Kidney (tissue), 22 donors: ENCODE measurements around the gene PSMD1. TPM values are rescaled to one million over a fixed set of nuclear protein-coding genes. Genes with fewer than 3 reads are reported as not detected.

Experiments used
- DNase-seq, 5 donors: peaks; one replicate each; pipeline ENCODE4 v3.0.0-alpha.2; 2013 to 2020
- FAIRE-seq: peaks from 2 replicates; lab custom pipeline; 2012; peaks lifted over from hg19 to GRCh38; lab: Jason Lieb, UNC
- H3K27ac ChIP-seq, 2 donors: one replicate each; pipeline ENCODE4 v1.7.0; 2013; ENCODE audit warnings: low read depth in 2 of 2, low read length in 2 of 2, inconsistent platforms in 1 of 2
- H3K27me3 ChIP-seq: one replicate; pipeline ENCODE4 v1.7.1; 2013; ENCODE audit warnings: low read length, inconsistent platforms; ENCODE audit not compliant: control insufficient read depth, insufficient read depth
- H3K36me3 ChIP-seq, 3 donors: one replicate each; pipeline versions ENCODE4 v1.7.0 to v1.7.1; 2013; ENCODE audit warnings: low read length in 3 of 3, control low read depth in 1 of 3, inconsistent platforms in 1 of 3; ENCODE audit not compliant: insufficient read depth in 3 of 3, control insufficient read depth in 2 of 3
- H3K4me1 ChIP-seq, 3 donors: one replicate each; pipeline versions ENCODE4 v1.7.0 to v1.7.1; 2013; ENCODE audit warnings: low read length in 3 of 3, inconsistent platforms in 1 of 3, low read depth in 1 of 3; ENCODE audit not compliant: control insufficient read depth in 2 of 3, insufficient read depth in 2 of 3
- H3K4me3 ChIP-seq, 3 donors: one replicate each; pipeline versions ENCODE4 v1.7.0 to v1.8.1; 2013; ENCODE audit warnings: low read length in 3 of 3, control low read depth in 1 of 3, inconsistent platforms in 1 of 3
- H3K9ac ChIP-seq, 3 donors: one replicate each; pipeline versions ENCODE4 v1.7.0 to v1.7.1; 2013; ENCODE audit warnings: low read length in 3 of 3, control low read depth in 1 of 3, inconsistent platforms in 1 of 3
- H3K9me3 ChIP-seq, 3 donors: one replicate each; pipeline versions ENCODE4 v1.7.0 to v1.7.1; 2013; ENCODE audit warnings: low read length in 3 of 3, control low read depth in 1 of 3, inconsistent platforms in 1 of 3; ENCODE audit not compliant: control insufficient read depth in 2 of 3, insufficient read depth in 1 of 3
- intact Hi-C: fragments of 100-400 bp; cut with DNase I; formaldehyde crosslinking; loops from one replicate; pipeline ENCODE4 v1.11.1; 2022
- long read RNA-seq, 10 donors: library from polyadenylated mRNA in 1 of 10; unstranded in 1 of 10; transcript quantifications; one replicate each; pipeline ENCODE4 v2.0.0 and lab custom pipeline, GENCODE V29; 2021 to 2026
- polyA plus RNA-seq: library from polyadenylated mRNA; stranded (reverse); fragments of 350-450 nt; fragmentation: Illumina TruSeq; extraction: RNeasy Lipid Tissue Mini Kit (QIAGEN cat#74804); gene quantifications from one replicate; pipeline ENCODE4 v1.2.3, GENCODE V29; 2014; ENCODE audit warnings: low read depth, low replicate concordance; ENCODE audit not compliant: insufficient read depth
- total RNA-seq: library from RNA; stranded (reverse); fragmentation: NEBNext Ultra II Directional; extraction: Animal tissue kit (Norgen Biotek cat#: 25700); gene quantifications from one replicate; pipeline ENCODE4 v1.2.1, GENCODE V29; 2021
- TF ChIP-seq, protein P1 (sequence below): IDR thresholded peaks from 3 replicates; pipeline ENCODE4 v1.5.1; 2012; ENCODE audit warnings: mild to moderate bottlenecking, moderate library complexity, borderline replicate concordance; ENCODE audit not compliant: insufficient read depth; ENCODE audit errors: extremely low read depth
- donor health status: control.
- donor health status: control.
- donor health status: control.
- donor health status: control.
- donor health status: control.
- donor health status: DM: yes; HTN: yes; CAD: no.
- donor health status: Normal renal cell carcinoma (clear cell type).

Gene PSMD1
- 75.6 TPM for total RNA-seq
- polyA plus RNA-seq = 95.4 TPM
- long read RNA-seq, donor 1, transcript PSMD1-212 (2 exons, 546 nt) = major isoform, 7 of 31 reads
- long read RNA-seq, donor 1, partial matches to known transcripts = 15 of 31 reads
- long read RNA-seq, donor 1, other reads (novel, unspliced or antisense) = 0 of 31 reads
- long read RNA-seq, donor 2, partial matches to known transcripts = 0 of 3 reads
- long read RNA-seq, donor 2, other reads (novel, unspliced or antisense) = 0 of 3 reads
- long read RNA-seq, donor 3, partial matches to known transcripts = 27 of 31 reads
- long read RNA-seq, donor 3, other reads (novel, unspliced or antisense) = 0 of 31 reads
- long read RNA-seq, donor 4, partial matches to known transcripts = 0 of 6 reads
- long read RNA-seq, donor 4, other reads (novel, unspliced or antisense) = 0 of 6 reads
- long read RNA-seq, donor 5 = 0 reads
- long read RNA-seq, donor 6, transcript PSMD1-212 (2 exons, 546 nt) = major isoform, 5 of 80 reads
- long read RNA-seq, donor 6, partial matches to known transcripts = 66 of 80 reads
- long read RNA-seq, donor 6, other reads (novel, unspliced or antisense) = 8 of 80 reads
- long read RNA-seq, donor 7, transcript PSMD1-201 (25 exons, 3,326 nt) = major isoform, 17 of 86 reads
- long read RNA-seq, donor 7, partial matches to known transcripts = 59 of 86 reads
- long read RNA-seq, donor 7, other reads (novel, unspliced or antisense) = 7 of 86 reads
- long read RNA-seq, donor 8, transcript PSMD1-212 (2 exons, 546 nt) = major isoform, 6 of 8 reads
- long read RNA-seq, donor 8, partial matches to known transcripts = 0 of 8 reads
- long read RNA-seq, donor 8, other reads (novel, unspliced or antisense) = 0 of 8 reads
- long read RNA-seq, donor 9, partial matches to known transcripts = 0 of 4 reads
- long read RNA-seq, donor 9, other reads (novel, unspliced or antisense) = 0 of 4 reads
- long read RNA-seq, donor 10, transcript PSMD1-212 (2 exons, 546 nt) = major isoform, 6 of 25 reads
- long read RNA-seq, donor 10, partial matches to known transcripts = 18 of 25 reads
- long read RNA-seq, donor 10, other reads (novel, unspliced or antisense) = 0 of 25 reads

DNA sequence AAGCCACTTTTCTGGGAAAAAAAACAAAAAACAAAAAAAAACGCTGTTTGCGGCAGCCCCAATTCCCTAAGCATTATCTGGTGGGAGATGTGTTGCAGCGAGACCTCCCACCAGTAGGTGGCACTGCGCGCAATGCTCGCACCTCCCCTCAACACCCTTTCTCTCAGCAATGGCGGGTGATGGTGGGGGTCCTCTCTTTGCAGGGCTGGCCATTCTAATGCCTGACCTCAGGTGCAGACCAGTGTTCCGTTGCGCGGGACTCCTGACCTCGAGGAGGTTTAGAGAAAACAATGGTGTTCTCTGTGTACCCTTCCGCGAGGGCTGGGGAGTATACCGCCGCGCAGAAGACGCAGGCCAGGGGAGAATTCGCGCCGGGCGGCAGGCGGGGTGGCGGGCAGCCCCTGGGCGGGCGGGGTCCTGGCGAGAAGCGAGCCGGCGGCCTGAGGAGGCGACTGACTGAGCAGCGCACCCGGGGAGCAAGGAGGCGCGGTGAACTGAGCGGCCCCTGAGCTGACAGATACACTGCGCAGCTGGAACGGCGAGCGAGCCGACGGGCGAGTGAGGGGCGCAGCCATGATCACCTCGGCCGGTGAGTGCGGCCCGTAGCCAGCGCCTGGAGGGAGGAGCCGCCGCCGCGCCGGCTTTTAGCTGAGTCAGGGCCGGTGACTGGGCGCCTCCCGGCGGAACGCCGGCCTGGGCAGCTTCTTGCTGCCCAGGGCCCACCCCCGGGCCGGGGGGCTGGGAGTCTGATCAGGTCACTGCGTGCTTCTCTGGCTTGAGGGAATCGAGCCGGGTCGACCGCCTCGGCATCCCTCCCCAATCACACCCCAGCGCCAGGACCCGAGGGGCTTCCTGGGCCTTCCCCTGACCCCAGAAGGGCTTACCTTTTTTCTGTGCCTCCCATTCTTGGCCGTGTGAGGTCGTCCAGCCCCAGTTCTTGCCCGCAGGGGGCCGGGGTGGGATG, at the start of gene PSMD1:
TSS of gene PSMD1 (plus strand) at position 415 of the 964 bp plus-strand sequence. CDS start at position 574, 159 bp downstream.
- no peaks in the 10 kb centered on the region for H3K9me3 ChIP-seq
- peak within 1 kb of the TSS; percentile 94 to 97 for H3K27ac ChIP-seq
- peaks cover 0 to 2% (median 0%) of the 10 kb centered on the region in 3 donors for H3K36me3 ChIP-seq
- TF ChIP-seq, protein P1, sequence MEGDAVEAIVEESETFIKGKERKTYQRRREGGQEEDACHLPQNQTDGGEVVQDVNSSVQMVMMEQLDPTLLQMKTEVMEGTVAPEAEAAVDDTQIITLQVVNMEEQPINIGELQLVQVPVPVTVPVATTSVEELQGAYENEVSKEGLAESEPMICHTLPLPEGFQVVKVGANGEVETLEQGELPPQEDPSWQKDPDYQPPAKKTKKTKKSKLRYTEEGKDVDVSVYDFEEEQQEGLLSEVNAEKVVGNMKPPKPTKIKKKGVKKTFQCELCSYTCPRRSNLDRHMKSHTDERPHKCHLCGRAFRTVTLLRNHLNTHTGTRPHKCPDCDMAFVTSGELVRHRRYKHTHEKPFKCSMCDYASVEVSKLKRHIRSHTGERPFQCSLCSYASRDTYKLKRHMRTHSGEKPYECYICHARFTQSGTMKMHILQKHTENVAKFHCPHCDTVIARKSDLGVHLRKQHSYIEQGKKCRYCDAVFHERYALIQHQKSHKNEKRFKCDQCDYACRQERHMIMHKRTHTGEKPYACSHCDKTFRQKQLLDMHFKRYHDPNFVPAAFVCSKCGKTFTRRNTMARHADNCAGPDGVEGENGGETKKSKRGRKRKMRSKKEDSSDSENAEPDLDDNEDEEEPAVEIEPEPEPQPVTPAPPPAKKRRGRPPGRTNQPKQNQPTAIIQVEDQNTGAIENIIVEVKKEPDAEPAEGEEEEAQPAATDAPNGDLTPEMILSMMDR = peak; percentile 93
- intact Hi-C loops = no loop called here
- no peaks in the 10 kb centered on the region for H3K27me3 ChIP-seq
- DNase-seq (peak; percentile 95 to 97 (median 95)), FAIRE-seq (peak; percentile 17)
- H3K9ac ChIP-seq = peak within 1 kb of the TSS; percentile 50 to 86 (median 79)
- peak within 1 kb of the TSS; percentile 60 to 82 (median 77) for H3K4me3 ChIP-seq
- H3K4me1 ChIP-seq = peaks cover 5 to 18% (median 12%) of the 10 kb centered on the region in 3 donors

DNA sequence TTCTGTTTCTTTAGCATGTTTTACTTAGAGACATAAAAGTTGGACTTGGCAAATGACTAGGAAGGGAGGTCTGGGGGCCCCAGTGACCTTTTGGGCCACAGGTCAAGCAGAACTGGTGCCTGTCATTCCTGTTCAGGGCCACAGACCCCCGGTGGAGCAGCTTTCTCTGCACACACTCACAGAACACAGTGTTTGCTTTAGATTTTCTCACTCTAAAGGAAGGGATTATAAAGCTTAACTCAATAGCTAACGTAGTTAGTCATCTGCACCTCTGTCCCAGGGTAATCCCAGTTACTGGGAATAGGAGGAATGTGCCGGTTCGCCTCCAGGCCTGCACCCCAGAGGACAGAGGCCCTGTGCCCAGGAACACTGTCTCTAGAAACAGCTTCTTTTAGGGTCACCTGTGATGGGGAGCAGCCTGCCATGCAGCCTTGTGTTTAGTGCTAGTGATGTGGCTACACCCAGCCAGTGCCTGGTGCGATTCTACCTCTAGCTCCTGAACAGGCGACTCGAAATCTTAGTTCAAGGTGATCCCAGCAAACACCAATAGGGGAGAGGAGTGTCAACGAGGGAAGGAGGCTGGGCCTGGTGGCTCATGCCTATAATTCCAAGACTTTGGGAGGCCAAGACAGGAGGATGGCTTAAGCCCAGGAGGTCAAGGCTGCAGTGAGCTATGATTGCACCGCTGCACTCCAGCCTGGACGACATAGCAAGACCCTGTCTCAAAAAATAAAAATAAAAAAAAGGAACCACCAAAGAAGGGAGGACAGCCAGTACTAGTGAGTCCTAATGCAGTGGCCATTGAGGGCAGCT, 49.2 kb upstream of the PSMD1 start:
- no peak overlapping the region for H3K27ac ChIP-seq
- intact Hi-C loops = no loop called here
- H3K9me3 ChIP-seq = peaks cover 0 to 7% (median 0%) of the 10 kb centered on the region in 3 donors
- no peaks in the 10 kb centered on the region for H3K27me3 ChIP-seq
- TF ChIP-seq, protein P1 = no peak
- FAIRE-seq (no peak), DNase-seq (peak in 1 of 5 donors; percentile 14)
- H3K4me1 ChIP-seq = no peaks in the 10 kb centered on the region
- H3K9ac ChIP-seq = no peak overlapping the region
- peaks cover 0 to 2% (median 0%) of the 10 kb centered on the region in 3 donors for H3K36me3 ChIP-seq
- H3K4me3 ChIP-seq = no peak overlapping the region
